ENCODE results near the gene SP8.
"Not testable (repeated sequence)": the region's sequence is repeated elsewhere in the genome, so short reads cannot be mapped to it uniquely, and the experiment has no call there.

SP8 gene

DNA sequence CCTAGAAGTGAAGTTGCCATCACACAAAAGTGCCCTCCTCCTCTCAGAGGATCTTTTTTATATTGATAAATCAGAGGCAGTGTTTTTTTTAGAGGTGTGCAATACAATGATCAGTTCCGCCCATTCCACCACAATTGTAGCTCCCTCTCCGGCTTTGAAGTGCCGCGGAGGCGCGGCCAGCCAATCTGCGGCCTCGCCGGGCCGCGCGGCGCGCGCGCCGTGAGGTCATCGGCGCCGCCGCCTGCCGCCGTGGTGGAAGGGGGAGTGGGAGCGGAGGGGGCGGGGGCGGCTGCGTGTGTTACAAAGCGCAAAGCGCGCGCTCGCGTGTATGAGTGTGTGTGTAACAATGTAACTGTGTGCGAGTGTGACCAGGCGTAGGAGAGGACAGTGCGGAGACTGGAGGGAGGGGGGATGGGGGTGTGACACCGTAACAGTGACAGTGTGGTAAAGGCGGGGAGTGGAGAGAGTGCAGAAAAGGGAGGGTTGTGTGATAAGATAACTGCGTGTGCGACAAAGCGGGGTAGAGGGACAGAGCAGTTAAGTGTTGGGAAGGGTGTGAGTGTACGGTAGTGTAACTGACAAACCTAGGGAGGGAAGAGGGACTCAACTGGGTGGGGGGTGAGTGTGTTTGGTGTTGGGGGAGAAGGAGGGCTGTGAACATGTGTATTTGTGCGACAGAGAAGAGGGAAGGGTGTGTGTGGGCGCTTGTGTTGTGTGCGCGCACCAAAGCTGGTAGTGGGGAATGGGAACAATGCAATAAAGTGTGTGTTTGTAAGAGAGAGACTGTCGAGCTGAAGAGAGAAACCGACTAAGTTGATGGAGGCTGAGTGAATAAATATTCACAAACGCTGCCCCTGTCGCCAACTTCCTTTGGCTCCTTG is at the start of gene SP8:
Gene SP8 (minus strand): TSS at position 108 of the 881 bp plus-strand sequence. CDS start 88 bp downstream, at position 20.
- in situ Hi-C loops (cut with MboI; ENCODE audit: low pct_unique_long_range_greater_than_20kb, low sequenced_read_pairs): loop anchor here (25.0 kb wide), 2 partner anchors 450 to 725 kb away; no protein-coding TSS in a partner anchor
- peak; percentile 63 for DNase-seq

DNA sequence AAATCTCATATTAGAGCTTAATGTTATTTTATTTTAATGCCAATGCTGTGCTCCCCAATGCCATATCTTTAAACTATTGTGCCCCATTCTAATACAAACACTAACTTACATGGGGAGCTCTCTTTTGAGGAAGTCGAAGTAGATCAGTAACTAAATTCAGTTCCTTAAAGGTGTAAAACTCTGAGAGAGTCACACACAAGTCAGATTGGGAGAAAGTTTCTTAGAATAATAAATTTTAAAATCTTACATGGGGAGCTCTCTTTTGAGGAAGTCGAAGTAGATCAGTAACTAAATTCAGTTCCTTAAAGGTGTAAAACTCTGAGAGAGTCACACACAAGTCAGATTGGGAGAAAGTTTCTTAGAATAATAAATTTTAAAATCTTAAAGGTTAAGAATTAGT is 49.7 kb upstream of the SP8 start:
- DNase-seq; in situ Hi-C loops (cut with MboI; ENCODE audit: low pct_unique_long_range_greater_than_20kb, low sequenced_read_pairs): not testable (repeated sequence)

DNA sequence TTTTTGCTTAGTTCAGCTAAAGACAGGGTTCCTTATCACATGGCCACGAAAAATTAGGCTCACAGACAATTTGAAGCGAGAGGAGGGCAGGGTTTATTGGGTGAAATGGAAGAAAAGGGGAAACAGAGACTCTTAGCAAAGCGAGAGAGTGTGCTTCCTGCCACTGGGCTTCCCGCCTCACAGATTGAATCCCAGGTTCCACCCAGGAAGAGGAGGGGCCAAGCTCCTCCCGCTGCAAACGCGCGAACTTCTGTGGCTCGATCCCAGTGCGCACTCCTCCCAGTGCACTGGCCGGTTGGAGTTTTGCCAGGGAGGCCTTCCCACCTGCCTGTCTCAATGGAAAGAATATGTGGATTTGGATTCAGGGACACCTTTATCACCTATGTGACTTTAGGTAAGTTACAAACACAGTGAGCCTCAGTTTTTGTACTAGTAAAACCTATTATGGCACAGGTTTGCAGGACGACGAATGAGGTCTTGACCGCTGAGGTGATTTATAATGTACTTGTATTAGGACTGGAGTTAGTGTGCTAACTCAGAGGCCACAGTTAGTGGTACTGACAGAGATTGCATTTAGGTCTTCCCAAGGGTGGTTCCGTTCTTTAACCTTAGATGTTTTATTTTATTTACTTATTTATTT is 48.5 kb upstream of the SP8 start:
- in situ Hi-C loops (cut with MboI; ENCODE audit: low pct_unique_long_range_greater_than_20kb, low sequenced_read_pairs): no loop called here
- no peak for DNase-seq

DNA sequence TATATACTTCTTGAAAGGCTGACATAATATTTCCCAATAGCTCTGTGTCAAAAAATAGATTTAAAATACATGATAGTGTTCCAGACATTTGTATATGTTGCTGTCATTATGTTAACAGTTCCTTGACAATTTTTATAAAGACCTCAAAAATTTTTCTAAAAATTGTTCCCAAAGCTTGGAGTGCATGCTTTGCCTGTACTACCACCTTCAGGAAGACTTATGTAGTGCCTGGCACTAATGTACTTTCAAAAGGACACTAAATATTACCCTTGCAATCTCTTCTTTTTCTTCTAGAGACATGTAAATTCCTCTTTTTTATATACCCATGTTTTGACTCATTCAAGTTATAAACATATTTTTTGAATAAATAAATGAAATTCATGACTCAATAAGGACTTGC is 48.0 kb upstream of the SP8 start:
- DNase-seq: no peak
- in situ Hi-C loops (cut with MboI; ENCODE audit: low pct_unique_long_range_greater_than_20kb, low sequenced_read_pairs): no loop called here

DNA sequence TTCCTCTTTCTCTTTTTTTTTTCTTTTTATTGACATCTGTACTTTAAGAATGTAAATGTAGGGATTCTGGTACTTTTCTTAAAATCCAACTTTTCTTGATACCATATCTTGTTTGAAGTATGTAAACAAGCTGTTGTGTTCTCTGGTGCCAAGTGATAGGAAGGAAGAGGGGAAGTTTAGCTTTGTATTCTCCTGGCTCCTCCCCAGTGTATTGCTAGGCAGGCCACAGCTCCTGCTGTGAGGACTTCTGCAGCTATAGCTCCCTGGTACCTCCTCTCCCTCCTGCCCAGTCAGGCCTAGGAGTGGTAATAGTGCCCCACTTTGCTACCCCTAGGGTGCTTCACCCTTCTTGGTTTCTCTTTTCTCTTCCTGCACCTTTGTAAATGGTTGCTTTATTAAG is 45.3 kb upstream of the SP8 start:
- DNase-seq: no peak
- in situ Hi-C loops (cut with MboI; ENCODE audit: low pct_unique_long_range_greater_than_20kb, low sequenced_read_pairs): no loop called here

DNA sequence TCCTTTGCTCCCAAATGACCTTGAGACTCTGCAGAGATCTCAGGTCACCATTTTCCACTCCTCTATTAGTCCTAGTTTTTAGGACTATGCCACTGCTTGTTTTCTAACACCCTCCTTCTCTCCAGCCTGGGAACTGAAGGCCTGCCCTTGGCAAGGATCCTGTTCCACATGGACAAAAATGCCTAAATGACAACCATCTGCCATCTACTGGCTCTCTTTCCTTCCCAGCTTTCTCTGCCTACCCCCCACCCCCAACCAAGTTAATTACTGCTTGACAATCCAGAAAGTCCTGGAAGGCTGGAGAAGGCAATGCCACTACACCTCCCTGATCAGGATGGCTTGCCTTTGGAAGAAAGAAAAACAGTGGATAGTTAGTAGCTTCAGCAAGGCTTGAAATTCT is 44.8 kb upstream of the SP8 start:
- no peak for DNase-seq
- in situ Hi-C loops (cut with MboI; ENCODE audit: low pct_unique_long_range_greater_than_20kb, low sequenced_read_pairs): no loop called here

DNA sequence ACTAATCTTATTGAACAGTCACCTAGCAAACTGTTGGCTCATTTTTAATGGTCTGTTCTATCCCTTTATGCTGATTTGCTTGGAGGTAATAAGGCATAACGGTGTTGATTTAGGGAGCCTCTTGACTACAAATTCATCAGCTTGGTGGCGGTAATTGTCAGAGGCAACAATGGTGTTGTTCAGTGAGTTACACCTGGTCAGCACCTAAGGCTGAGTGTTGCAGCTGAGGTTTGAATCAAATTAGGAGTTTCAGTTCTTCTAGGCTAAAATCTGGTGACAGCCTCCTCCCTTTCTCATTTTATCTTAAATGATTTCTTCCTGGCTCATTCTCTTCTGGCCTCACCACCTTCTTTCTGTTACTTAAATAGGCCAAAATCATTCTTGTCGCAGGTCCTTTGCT is 42.3 kb upstream of the SP8 start:
- in situ Hi-C loops (cut with MboI; ENCODE audit: low pct_unique_long_range_greater_than_20kb, low sequenced_read_pairs): no loop called here
- DNase-seq: no peak

DNA sequence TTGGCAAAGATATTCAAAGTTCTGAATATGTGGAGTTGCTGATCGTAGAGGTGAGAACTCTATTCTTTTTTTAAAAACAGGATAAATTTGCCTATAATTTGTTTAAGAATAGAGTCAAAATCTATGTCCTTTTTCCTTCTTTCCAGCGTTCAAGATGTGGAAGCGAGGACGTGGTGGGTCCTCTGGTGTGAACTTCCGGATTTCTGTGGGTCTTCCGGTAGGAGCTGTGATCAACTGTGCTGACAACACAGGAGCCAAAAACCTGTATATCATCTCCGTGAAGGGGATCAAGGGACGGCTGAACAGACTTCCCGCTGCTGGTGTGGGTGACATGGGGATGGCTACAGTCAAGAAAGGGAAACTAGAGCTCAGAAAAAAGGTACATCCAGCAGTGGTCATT is 40.5 kb upstream of the SP8 start:
- in situ Hi-C loops (cut with MboI; ENCODE audit: low pct_unique_long_range_greater_than_20kb, low sequenced_read_pairs): no loop called here

DNA sequence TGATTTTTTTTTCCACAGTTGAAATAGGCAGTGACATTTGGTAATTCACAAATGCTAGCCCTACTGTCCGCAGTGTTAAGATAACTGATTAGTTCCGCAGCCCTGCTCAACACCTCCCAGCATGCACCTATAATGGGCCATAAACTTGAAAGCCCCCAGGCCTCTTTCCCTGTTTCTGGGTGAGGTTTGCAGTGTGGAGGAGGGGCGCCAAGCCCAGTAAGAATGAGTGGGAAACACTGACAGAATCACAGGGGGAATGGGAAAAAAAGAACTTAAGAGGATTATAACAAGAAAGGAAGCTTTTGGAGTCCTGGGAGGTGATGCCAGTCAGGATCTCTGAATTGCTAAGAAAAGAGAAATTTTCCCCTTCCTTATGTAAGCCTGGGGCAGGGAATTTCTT is 39.6 kb upstream of the SP8 start:
- DNase-seq: no peak
- in situ Hi-C loops (cut with MboI; ENCODE audit: low pct_unique_long_range_greater_than_20kb, low sequenced_read_pairs): no loop called here

More for the DNA sequence above, 40.5 kb upstream of the SP8 start:
- DNase-seq: no peak

DNA sequence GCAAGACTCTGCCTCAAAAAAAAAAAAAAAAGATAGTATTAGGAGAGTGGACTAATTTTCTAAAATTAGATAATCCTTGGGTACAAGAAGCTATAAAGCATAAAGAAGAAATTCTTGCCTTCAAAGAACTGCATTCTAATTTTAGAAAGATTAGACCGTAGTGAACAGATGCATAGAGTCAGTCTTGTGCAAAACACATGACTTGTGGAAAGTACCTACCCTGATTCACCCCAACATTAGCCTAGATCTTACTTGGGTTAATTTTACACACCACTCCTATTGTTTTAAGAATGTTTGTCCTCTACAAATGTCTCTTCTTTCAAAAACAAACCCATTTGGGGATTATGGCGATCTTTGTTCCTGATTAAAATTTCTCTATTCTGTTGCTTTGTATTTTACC is 38.9 kb upstream of the SP8 start:
- no peak for DNase-seq
- in situ Hi-C loops (cut with MboI; ENCODE audit: low pct_unique_long_range_greater_than_20kb, low sequenced_read_pairs): no loop called here

DNA sequence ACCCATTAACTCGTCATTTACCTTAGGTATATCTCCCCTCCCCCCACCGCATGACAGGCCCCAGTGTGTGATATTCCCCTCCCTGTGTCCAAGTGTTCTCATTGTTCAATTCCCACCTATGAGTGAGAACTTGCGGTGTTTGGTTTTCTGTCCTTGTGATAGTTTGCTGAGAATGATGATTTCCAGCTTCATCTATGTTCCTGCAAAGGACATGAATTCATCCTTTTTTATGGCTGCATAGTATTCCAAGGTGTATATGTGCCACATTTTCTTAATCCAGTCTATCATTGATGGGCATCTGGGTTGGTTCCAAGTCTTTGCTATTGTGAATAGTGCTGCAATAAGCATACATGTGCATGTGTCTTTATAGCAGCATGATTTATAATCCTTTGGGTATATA is 34.7 kb upstream of the SP8 start:
- in situ Hi-C loops (cut with MboI; ENCODE audit: low pct_unique_long_range_greater_than_20kb, low sequenced_read_pairs); DNase-seq: not testable (repeated sequence)

DNA sequence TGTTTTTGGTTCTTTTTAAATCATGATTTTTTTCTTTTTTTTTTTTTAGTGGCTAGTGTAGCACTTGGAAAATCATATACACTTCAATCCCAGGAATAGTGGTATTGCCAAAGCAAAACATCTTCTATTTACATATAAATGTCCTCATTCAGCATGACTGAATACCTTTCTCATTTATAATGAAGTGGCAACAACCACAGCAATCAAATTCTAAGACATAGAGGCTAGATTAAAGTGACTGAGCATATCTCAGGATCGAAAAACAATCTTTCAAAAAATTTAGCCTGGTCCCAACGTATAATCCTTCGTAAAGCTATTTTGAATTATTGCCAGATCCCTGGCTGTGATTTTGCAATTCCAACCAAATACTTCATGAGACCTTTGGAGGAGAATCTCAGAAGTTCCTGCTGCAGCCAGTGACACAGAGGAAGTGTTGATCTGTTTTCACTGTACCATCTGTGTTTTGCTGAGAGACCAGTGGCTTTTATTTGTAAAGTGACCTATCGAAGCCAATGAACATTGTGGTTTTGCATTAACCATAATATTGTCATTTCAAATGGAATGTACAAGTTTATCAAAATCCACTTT is 29.8 kb upstream of the SP8 start:
- in situ Hi-C loops (cut with MboI; ENCODE audit: low pct_unique_long_range_greater_than_20kb, low sequenced_read_pairs): no loop called here
- no peak for DNase-seq

DNA sequence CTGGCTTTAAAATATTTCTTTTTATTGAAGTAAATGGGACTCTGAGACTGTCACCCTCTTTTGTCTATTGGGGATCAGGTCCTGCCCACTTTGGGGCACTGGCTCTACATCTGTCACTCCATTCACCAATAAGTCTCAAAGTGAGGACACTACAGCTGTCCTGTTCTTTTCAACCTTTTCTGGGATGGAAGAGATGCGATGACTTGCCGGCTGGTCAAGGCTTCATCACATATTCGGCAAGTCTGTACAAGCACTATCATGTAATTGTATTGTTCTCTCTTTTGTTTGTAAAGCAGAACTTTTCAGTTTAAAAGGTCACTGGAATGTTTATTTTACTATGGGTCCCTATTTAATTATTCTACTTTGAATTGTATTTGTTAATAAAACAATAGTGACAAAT is 17.7 kb upstream of the SP8 start:
- no peak for DNase-seq
- in situ Hi-C loops (cut with MboI; ENCODE audit: low pct_unique_long_range_greater_than_20kb, low sequenced_read_pairs): no loop called here

DNA sequence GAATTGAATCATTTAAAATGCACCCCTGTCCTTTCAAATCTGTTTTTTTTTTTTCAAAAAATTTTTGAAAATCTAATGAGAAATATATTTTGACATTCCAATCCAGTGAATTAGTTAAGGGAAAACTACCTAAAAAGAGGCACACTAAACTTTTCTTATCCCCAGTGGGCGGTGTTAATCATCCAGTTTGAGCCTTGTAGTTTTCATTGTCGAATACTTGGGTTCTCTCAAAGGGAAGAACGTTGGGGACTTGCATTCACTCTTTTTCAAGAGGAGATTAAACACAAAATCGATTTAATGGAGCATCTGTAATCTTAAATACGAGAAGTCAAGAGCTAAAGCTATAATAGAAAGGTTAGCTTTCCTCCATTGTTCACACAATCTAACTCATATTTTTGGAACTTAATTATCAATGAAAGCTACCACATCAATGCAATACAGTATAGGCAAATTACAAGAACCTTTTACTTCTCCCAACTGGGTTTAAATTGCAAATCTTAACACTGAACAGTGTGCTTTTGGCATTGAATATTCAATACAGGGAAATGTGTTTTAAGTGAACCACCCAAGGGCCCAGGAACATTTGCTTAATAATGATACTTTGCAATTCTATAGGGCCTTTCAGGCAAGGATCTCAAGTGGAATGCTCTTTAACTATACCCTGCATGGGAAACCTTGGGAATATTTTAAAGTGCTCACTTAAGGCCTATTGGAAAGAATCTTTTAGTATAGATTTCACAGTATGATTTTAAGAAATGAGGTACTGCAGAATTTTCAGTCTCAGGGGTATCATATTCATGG is 13.1 kb upstream of the SP8 start:
- in situ Hi-C loops (cut with MboI; ENCODE audit: low pct_unique_long_range_greater_than_20kb, low sequenced_read_pairs): loop anchor here (25.0 kb wide), 2 partner anchors 438 to 713 kb away; no protein-coding TSS in a partner anchor
- no peak for DNase-seq

DNA sequence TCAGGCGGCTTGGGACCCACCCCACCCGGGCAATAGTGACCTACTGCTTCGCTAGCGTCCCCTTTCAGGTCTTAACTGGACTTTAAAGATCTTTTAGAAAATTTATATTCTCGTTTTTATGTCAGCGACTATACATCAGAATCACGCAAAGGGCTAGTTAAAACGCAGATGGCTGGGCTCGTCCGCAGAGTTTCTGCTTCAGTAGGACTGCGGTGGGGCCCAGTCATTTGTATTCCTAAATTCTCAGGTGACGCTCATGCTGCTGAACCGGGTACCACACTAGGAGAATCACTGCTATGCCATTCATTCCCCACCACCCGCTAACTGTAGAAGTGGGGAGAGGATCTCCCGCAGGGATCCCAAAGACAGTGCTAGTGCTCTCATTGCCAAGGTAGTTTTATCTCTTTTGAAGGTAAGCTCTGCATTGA is 12.0 kb upstream of the SP8 start:
- in situ Hi-C loops (cut with MboI; ENCODE audit: low pct_unique_long_range_greater_than_20kb, low sequenced_read_pairs): loop anchor here (25.0 kb wide), 2 partner anchors 439 to 714 kb away; no protein-coding TSS in a partner anchor
- no peak for DNase-seq

DNA sequence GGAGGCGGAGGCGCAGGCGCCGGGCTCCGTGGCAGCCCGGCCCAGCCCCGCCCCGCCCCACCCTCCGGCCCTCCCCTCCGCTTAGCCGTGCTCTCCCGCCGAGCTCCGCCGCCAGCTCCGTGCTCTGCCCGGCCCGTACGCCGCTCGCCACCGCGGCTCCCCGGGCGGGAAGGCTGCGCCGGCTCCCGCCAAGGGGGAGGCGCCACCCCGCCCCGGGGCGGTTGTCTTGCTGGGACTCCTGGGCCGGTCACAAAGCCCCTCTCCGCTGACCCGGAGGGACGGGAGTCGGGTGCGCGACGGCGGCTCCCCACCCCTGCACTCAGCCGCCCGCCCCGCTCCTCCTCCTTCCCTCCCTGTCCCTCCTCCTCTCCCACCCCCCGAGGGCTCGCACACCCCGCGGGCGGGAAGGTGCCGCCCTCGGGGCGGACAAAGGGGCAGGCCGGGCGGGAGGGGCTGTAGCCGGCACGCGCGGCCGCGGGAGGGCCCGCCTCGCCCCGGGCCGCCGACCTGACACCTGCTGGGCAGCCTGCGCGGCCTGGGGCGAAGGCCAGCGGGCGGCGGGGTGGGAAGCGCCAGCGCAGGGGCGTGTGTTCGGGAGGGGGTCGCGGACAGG is 11.5 kb upstream of the SP8 start:
- in situ Hi-C loops (cut with MboI; ENCODE audit: low pct_unique_long_range_greater_than_20kb, low sequenced_read_pairs): loop anchor here (25.0 kb wide), 2 partner anchors 439 to 714 kb away; no protein-coding TSS in a partner anchor
- DNase-seq: peak; percentile 51

DNA sequence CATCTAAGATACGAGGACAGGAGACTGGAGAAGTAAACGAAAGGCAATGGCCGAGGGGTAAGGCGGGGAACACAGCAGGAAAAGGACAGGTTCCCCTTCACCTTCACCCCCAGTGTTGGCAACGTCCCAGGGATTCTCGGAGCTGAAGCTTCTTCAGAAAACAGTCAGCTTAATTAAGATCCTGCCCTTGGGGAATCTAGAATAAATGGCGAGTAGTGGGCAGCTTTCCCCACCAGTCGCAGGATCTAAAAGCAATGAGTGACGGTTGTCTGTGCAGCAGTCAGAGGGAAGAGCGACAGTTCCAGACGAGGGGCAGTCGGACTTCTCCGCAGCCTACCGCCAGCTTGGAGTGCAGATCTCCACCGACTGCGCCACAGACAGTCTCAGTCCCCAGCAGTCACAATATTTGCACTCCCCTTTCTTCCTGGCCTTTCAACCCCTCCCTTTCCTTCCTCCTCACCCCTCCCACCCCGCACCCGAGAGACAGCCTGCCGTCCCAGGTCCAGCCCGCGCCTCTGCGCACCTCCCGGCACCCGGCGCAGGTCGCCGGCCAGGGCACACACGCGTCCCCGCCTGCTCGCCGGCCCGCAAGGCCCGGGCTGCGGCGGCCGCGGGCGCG is 10.9 kb upstream of the SP8 start:
- in situ Hi-C loops (cut with MboI; ENCODE audit: low pct_unique_long_range_greater_than_20kb, low sequenced_read_pairs): loop anchor here (25.0 kb wide), 2 partner anchors 440 to 715 kb away; no protein-coding TSS in a partner anchor
- DNase-seq: peak; percentile 65

DNA sequence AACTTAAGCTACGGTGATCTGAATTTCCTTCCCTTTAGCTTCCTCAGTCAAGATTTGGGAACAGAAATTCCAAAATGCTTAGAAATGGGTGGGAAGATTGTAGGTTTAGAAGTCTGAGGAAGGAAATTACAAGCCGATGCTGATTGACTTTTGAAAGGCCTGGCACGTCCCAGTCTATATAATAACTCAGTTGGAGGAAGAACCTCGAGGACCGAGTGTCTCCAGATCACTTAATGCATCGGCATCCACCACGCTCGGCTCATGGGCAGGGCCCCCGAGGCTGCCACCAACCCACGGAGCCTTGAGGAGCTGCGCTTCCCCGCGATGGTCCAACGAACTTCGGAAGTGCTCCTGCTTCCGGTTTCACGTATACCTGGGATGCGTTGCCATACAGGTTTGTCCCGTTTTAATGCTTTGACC is 10.4 kb upstream of the SP8 start:
- in situ Hi-C loops (cut with MboI; ENCODE audit: low pct_unique_long_range_greater_than_20kb, low sequenced_read_pairs): loop anchor here (25.0 kb wide), 2 partner anchors 440 to 715 kb away; no protein-coding TSS in a partner anchor
- DNase-seq: no peak
